ENCODE results near the gene CDK5RAP1. TPM values are rescaled to one million over a fixed set of nuclear protein-coding genes. Genes with fewer than 3 reads are reported as not detected.
A peak's percentile ranks its signal among the peaks of the same experiment; 100 is the strongest.

CDK5RAP1 gene
- total and polyA plus RNA-seq, 9 of the 15 experiments (the other 6 are each of a cell fraction or from before 2014, with no cell fraction given) = 41.6 to 127 (median 58.3) TPM

GRCh38 chr20:33401184-33401920 lies at the start of gene CDK5RAP1 (continued):
- TF ChIP-seq ZNF398 (CRISPR knock-in tag; IDR thresholded peaks at IDR 0.05) = no peak
- peak; percentile 55 for TF ChIP-seq HDAC3 (IDR thresholded peaks at IDR 0.05; ENCODE audit: borderline replicate concordance, partially characterized antibody)
- TF ChIP-seq USF1 (CRISPR knock-in tag; IDR thresholded peaks at IDR 0.05) = no peak
- TF ChIP-seq PRDM10 (IDR thresholded peaks at IDR 0.05; ENCODE audit: partially characterized antibody) = peak; percentile 52
- no peak for TF ChIP-seq GTF2B (IDR thresholded peaks at IDR 0.05; ENCODE audit: extremely low read depth, insufficient read length)
- peak; percentile 30; the same call in 1 of the 2 replicates for TF ChIP-seq ZNF431 (CRISPR knock-in tag; IDR thresholded peaks at IDR 0.05)
- TF ChIP-seq DMBX1 (CRISPR knock-in tag; IDR thresholded peaks at IDR 0.05; ENCODE audit: borderline replicate concordance) = peak; percentile 42; the same call in 1 of the 2 replicates
- TF ChIP-seq ESRRA (IDR thresholded peaks at IDR 0.05; ENCODE audit: borderline replicate concordance, low read depth) = peak; percentile 77
- no peak for TF ChIP-seq HES1 (IDR thresholded peaks at IDR 0.05; ENCODE audit: low read depth)
- TF ChIP-seq HMBOX1 (IDR thresholded peaks at IDR 0.05) = no peak
- peak; percentile 66; the same call in 1 of the 2 replicates for TF ChIP-seq PHF21A (IDR thresholded peaks at IDR 0.05; ENCODE audit: borderline replicate concordance, low read depth)
